Stimulated activated CD4-positive, alpha-beta T cell treated with anti-CD3 and anti-CD28 coated beads, Interleukin-1b, Interleukin-23, amount 100 ng/mL, for 1 hour (primary cell): Measurements from ENCODE around the gene KRTAP10-6.
"Not testable (repeated sequence)": the region's sequence is repeated elsewhere in the genome, so short reads cannot be mapped to it uniquely, and the experiment has no call there.

Experiments
- DNase-seq, 2 donors: peaks; one replicate each; pipeline ENCODE4 v3.0.0-alpha.2; 2020; ENCODE audit warnings: low read depth in 2 of 2

KRTAP10-6 gene

GRCh38 chr21:44599264-44600029 is 7.1 kb upstream of the KRTAP10-6 start:
- no peak for DNase-seq

GRCh38 chr21:44598061-44598460 is 5.8 kb upstream of the KRTAP10-6 start:
- DNase-seq: no peak

GRCh38 chr21:44596068-44596725 is 3.9 kb upstream of the KRTAP10-6 start:
- no peak for DNase-seq

- no peak for DNase-seq
Observed at GRCh38 chr21:44595524-44595923, 3.2 kb upstream of the KRTAP10-6 start.

GRCh38 chr21:44594406-44594916 is 2.2 kb upstream of the KRTAP10-6 start:
- DNase-seq: no peak

- DNase-seq: no peak
Observed at GRCh38 chr21:44593598-44594405, 1.5 kb upstream of the KRTAP10-6 start.

GRCh38 chr21:44591801-44592130 is 539 bp downstream of the KRTAP10-6 start:
- not testable (repeated sequence) for DNase-seq

- DNase-seq: not testable (repeated sequence)
Observed at GRCh38 chr21:44590897-44591800, 1.2 kb downstream of the KRTAP10-6 start.

- no peak for DNase-seq
Observed at GRCh38 chr21:44590311-44590721, 2.0 kb downstream of the KRTAP10-6 start.

GRCh38 chr21:44589586-44590305 is 2.6 kb downstream of the KRTAP10-6 start:
- no peak for DNase-seq

GRCh38 chr21:44589094-44589493 is 3.2 kb downstream of the KRTAP10-6 start:
- no peak for DNase-seq

GRCh38 chr21:44585892-44586291 is 6.4 kb downstream of the KRTAP10-6 start:
- DNase-seq: no peak

- no peak for DNase-seq
Observed at GRCh38 chr21:44583800-44584147, 8.5 kb downstream of the KRTAP10-6 start.

GRCh38 chr21:44583089-44583799 is 9.1 kb downstream of the KRTAP10-6 start:
- DNase-seq: no peak

- DNase-seq: no peak
Observed at GRCh38 chr21:44582055-44582454, 10.2 kb downstream of the KRTAP10-6 start.

GRCh38 chr21:44581158-44581557 is 11.1 kb downstream of the KRTAP10-6 start:
- DNase-seq: no peak

- DNase-seq: not testable (repeated sequence)
Observed at GRCh38 chr21:44580231-44580821, 12.0 kb downstream of the KRTAP10-6 start, which contains the start of gene KRTAP10-5. KRTAP10-5 (minus strand) TSS chr21:44580604; CDS start chr21:44580578, 26 bp downstream.

GRCh38 chr21:44579833-44580144 is 12.5 kb downstream of the KRTAP10-6 start:
- DNase-seq: no peak

GRCh38 chr21:44579056-44579832 is 13.1 kb downstream of the KRTAP10-6 start:
- DNase-seq: no peak
